Fibroblast of villous mesenchyme (primary cell): ENCODE measurements around the gene TLCD2. TPM values are rescaled to one million over a fixed set of nuclear protein-coding genes. Genes with fewer than 3 reads are reported as not detected.
A peak's percentile ranks its signal among the peaks of the same experiment; 100 is the strongest.

Experiments
- DNase-seq: peaks from one replicate; pipeline ENCODE4 v3.0.0-alpha.2; 2010; ENCODE audit warnings: low read depth
- H3K4me3 ChIP-seq: 2 replicates; pipeline ENCODE4 v1.5.1; 2011; ENCODE audit warnings: low read depth, mild to moderate bottlenecking, low read length
- CTCF ChIP-seq: IDR thresholded peaks from 2 replicates; pipeline ENCODE4 v1.5.1; 2012; ENCODE audit warnings: low read depth, mild to moderate bottlenecking, low read length; ENCODE audit not compliant: insufficient read depth
- total RNA-seq: library from RNA; depleted of rRNA; stranded (reverse); fragments of >200 nt; gene quantifications from 2 replicates; pipeline ENCODE4 v1.2.3, GENCODE V29; 2012

TLCD2 gene
- total RNA-seq, 1 donor = 3.9 TPM

GRCh38 chr17:1735418-1735817 is 25.2 kb upstream of the TLCD2 start:
- no peak for TF ChIP-seq CTCF
- no peak overlapping the region for H3K4me3 ChIP-seq
- DNase-seq = no peak

DNA sequence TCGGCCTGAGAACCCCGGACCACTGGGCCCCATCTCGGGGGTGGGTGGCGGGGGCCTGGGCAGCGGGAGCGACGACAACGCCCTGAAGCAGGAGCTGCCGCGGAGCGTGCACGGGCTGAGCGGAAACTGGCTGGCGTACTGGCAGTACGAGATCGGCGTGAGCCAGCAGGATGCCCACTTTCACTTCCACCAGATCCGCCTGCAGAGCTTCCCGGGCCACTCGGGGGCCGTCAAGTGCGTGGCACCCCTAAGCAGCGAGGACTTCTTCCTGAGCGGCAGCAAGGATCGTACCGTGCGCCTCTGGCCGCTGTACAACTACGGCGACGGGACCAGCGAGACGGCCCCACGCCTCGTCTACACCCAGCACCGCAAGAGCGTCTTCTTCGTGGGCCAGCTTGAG is 23.6 kb upstream of the TLCD2 start:
- DNase-seq = no peak
- no peak overlapping the region for H3K4me3 ChIP-seq
- TF ChIP-seq CTCF = no peak

DNA sequence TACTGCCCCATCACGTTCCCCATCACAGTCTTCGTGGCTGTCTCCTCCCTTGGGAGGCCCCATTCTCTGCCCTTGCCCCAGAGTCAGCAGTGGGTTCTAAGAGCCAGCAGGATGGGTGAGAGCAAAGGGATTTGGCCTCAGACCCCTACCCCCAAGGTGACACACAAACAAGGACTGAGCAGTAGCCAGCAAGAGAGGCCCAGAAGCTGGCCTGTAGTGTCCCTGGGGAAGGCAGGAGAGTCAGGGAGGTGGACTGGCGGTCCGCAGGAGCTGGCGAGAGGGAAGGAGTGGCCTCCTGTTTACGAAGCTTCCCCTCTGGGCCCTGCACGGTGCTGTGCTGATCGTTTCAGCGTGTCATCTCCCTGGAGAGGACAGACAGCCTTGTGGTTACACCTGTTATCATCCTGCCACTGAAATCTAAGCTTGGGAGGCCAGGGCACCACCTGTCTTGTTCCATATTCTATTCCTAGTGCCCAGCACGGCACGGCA is 22.7 kb upstream of the TLCD2 start:
- no peak for TF ChIP-seq CTCF
- H3K4me3 ChIP-seq = no peak overlapping the region
- DNase-seq = no peak

GRCh38 chr17:1732241-1732832 is 22.2 kb upstream of the TLCD2 start:
- H3K4me3 ChIP-seq = no peak overlapping the region
- DNase-seq = no peak
- TF ChIP-seq CTCF = no peak

- no peak for TF ChIP-seq CTCF
- no peak for DNase-seq
- H3K4me3 ChIP-seq = no peak overlapping the region
These were observed 21.0 kb upstream of the TLCD2 start for GRCh38 chr17:1731194-1731506.

DNA sequence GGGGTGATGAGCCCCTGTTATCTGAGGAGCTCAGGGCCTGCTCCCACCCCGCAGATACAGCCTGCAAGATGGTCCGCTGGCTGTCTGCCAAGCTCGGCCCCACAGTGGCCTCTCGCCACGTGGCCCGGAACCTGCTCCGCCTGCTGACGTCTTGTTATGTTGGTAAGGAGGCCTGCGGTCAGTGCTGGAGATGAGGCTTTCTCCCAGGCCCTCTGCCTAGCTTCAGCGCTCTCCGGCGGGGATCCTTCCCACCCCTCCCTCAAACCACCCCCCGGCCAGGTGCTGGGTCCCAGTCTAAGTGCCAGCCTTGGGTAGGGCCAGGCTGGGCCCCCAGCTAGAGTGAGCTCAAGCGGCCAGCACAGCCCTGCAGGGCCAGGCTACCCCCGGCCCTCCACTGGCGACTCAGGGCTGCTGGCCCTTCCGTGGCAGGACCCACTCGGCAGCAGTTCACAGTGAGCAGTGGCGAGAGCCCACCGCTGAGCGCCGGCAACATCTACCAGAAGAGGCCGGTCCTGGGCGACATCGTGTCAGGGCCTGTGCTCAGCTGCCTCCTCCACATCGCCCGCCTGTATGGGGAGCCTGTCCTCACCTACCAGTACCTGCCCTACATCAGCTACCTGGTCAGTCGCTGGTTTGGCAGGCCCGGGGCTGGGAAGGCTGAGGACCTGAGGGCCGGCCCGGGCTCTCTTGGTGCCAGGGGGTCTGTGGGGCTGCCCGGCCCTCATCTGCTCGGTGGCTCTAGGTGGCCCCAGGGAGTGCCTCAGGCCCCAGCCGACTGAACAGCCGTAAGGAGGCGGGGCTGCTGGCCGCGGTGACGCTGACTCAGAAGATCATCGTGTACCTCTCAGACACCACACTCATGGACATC is 20.4 kb upstream of the TLCD2 start:
- peak; percentile 98 for DNase-seq
- no peak for TF ChIP-seq CTCF
- no peak overlapping the region for H3K4me3 ChIP-seq

DNA sequence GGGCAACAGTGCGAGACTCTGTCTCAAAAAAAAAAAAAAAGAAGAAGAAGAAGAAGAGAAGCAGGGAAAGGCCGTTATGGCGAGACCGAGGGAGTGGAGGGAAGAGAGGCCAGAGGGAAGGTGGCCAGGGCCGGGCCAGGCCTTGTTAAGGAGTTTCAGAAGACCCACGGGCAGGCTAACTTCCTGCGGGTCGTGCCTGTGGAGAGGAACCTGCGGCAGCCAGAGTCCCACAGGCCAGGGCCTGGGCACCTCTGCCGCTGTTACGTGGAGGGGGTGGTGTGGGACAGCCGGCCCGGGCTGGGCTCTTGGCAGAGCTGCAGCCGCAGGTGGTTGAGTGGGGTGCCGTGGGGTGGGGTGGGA is 19.8 kb upstream of the TLCD2 start:
- H3K4me3 ChIP-seq = no peak overlapping the region
- DNase-seq = no peak
- TF ChIP-seq CTCF = no peak
